Heart right ventricle (tissue), 16 donors: Measurements from ENCODE around the gene COX7A2. TPM values are rescaled to one million over a fixed set of nuclear protein-coding genes. Genes with fewer than 3 reads are reported as not detected.

Experiments
- ATAC-seq, 8 donors: fragments of 200-7000 bp; cut with Tn5 transposase; one replicate each; pipeline ENCODE4 v1.9.1; 2020; ENCODE audit warnings: mild to moderate bottlenecking in 8 of 8, moderate library complexity in 8 of 8, moderate number of reproducible peaks in 1 of 8
- DNase-seq, 2 donors: peaks; one replicate each; pipeline ENCODE4 v3.0.0-alpha.2; 2020
- H3K27ac ChIP-seq, 10 donors: fragments of 200-600 bp; sonication (generic) in 2 of 10; one replicate each; pipeline versions ENCODE4 v1.5.0 to v1.8.0; 2020 to 2022; ENCODE audit warnings: mild to moderate bottlenecking in 3 of 10
- H3K27me3 ChIP-seq, 7 donors: fragments of 200-600 bp; one replicate each; pipeline ENCODE4 v1.8.0; 2021 to 2022; ENCODE audit warnings: mild to moderate bottlenecking in 2 of 7
- H3K36me3 ChIP-seq, 9 donors: fragments of 200-600 bp; sonication (generic) in 1 of 9; one replicate each; pipeline versions ENCODE4 v1.5.0 to v1.8.0; 2020 to 2022; ENCODE audit warnings: mild to moderate bottlenecking in 2 of 9
- H3K4me1 ChIP-seq, 9 donors: fragments of 200-600 bp; sonication (generic) in 1 of 9; one replicate each; pipeline versions ENCODE4 v1.5.0 to v1.8.0; 2020 to 2022; ENCODE audit warnings: mild to moderate bottlenecking in 4 of 9
- H3K4me3 ChIP-seq, 10 donors: fragments of 200-600 bp; sonication (generic) in 2 of 10; one replicate each; pipeline versions ENCODE4 v1.5.0 to v1.8.0; 2020 to 2022; ENCODE audit warnings: mild to moderate bottlenecking in 7 of 10, moderate library complexity in 2 of 10
- H3K9me3 ChIP-seq, 11 donors: fragments of 200-600 bp in 10 of 11; sonication (generic) in 2 of 11; one replicate each; pipeline versions ENCODE4 v1.5.0 to v1.8.0; 2013 to 2022; ENCODE audit warnings: mild to moderate bottlenecking in 2 of 11, control low read depth in 1 of 11, moderate library complexity in 1 of 11
- WGBS, 2 donors: extraction: QIAGEN DNeasy Blood & Tissue Kit; methylation state at CpG; one replicate each; pipeline ENCODE4 v1.1.7; 2013; ENCODE audit warnings: inconsistent platforms in 1 of 2; 5-methylcytosine and 5-hydroxymethylcytosine counted together
- intact Hi-C, 10 donors: fragments of 100-400 bp; cut with DNase I; formaldehyde crosslinking; loops; one replicate each; pipeline versions ENCODE4 v1.11.1 to v1.14.2; 2022
- polyA plus RNA-seq, 2 donors: library from polyadenylated mRNA; stranded (reverse); fragments of 200-250 nt; gene quantifications; one replicate each; pipeline ENCODE4 v1.2.3, GENCODE V29; 2013
- total RNA-seq, 10 donors: library from RNA; stranded (reverse); fragmentation: NEBNext Ultra II Directional in 3 of 10; extraction: Animal tissue kit (Norgen Biotek cat#: 25700) in 3 of 10; gene quantifications; one replicate each; pipeline versions ENCODE4 v1.2.1 to v1.2.4, GENCODE V29; 2021 to 2023
- TF ChIP-seq, protein P1 (sequence below), 9 donors: fragments of 200-600 bp; sonication (generic) in 2 of 9; IDR thresholded peaks; one replicate each; pipeline versions ENCODE4 v1.5.0 to v1.8.0; 2021 to 2022; ENCODE audit warnings: antibody characterized with exemption in 9 of 9, mild to moderate bottlenecking in 5 of 9, moderate library complexity in 1 of 9
- donor health status: Arrhythmogenic right ventricular cardiomyopathy.
- donor health status: ischemic (EF 13 %, LVEDD 7.1; RV severe dilation, severe dysfunction).
- donor health status: healthy with polysubstance abuse.
- donor health status: DM: no; HTN: yes; CAD: no.
- donor health status: DM: no; HTN: no; CAD: no.
- donor health status: ischemic (EF 25% LVEDD 6.9; RV normal size, moderate dysfunction).
- donor health status: ischemic (EF 25% LVEDD 5.7; RV mildly dilated, moderate dysfunction).
- donor health status: healthy.
- donor health status: DM: yes; HTN: yes; CAD: no.
- donor health status: Ischemic cardiomyopathy.
- donor health status: ischemic (EF 35%, LVEDD 5.7; RV mildly dilated, moderate dysfunction).
- donor health status: nonischemic (EF 11% LVEDD 7.7; RV severe dilation, severe dysfunction).
- donor health status: DM: yes; HTN: yes; CAD: no.
- donor health status: PGD.
- donor health status: ischemic (EF 29% LVEDD 5.4; RV normal size, mild dysfunction).
- donor health status: nonischemic (EF 23%, LVEDD 6.1; RV moderate dilation, normal function).

COX7A2 gene
- total and polyA plus RNA-seq, 12 donors, result 661 to 1,205 (median 1,086) TPM

- no peaks in the 10 kb centered on the region for H3K9me3 ChIP-seq
- no peak overlapping the region for H3K27ac ChIP-seq
- intact Hi-C loops, result no loop called here
- H3K4me3 ChIP-seq, result no peak overlapping the region
- H3K4me1 ChIP-seq, result peaks cover 0 to 34% (median 14%) of the 10 kb centered on the region in 9 donors
- 50 to 60% methylated on average over 1 of the region's 1 CpG for WGBS, 2 donors
- DNase-seq, result no peak
- no peaks in the 10 kb centered on the region for H3K27me3 ChIP-seq
- TF ChIP-seq, protein P1, sequence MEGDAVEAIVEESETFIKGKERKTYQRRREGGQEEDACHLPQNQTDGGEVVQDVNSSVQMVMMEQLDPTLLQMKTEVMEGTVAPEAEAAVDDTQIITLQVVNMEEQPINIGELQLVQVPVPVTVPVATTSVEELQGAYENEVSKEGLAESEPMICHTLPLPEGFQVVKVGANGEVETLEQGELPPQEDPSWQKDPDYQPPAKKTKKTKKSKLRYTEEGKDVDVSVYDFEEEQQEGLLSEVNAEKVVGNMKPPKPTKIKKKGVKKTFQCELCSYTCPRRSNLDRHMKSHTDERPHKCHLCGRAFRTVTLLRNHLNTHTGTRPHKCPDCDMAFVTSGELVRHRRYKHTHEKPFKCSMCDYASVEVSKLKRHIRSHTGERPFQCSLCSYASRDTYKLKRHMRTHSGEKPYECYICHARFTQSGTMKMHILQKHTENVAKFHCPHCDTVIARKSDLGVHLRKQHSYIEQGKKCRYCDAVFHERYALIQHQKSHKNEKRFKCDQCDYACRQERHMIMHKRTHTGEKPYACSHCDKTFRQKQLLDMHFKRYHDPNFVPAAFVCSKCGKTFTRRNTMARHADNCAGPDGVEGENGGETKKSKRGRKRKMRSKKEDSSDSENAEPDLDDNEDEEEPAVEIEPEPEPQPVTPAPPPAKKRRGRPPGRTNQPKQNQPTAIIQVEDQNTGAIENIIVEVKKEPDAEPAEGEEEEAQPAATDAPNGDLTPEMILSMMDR (IDR thresholded peaks at IDR 0.05), result no peak
- no peak for ATAC-seq
- H3K36me3 ChIP-seq, result no peaks in the 10 kb centered on the region
These were observed 23.2 kb downstream of the COX7A2 start for GRCh38 chr6:75220357-75220756.

DNA sequence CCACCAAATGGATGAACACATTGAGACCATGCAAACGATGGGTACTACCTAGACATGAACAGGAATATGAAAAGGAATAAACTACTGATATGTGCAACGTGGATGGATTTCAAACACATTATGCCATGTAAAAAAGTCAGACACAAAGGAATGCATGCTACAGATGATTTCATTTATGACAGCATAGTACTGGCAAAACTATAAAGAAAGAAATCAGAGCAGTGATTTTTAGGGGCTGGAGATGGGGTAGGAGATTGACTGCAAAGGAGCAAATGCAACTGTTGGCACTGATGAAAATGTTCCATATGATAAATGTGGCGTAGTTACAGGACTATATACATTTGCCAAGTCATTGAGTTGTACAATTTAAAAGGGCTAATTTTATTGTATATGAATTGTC, 24.3 kb downstream of the COX7A2 start:
- H3K27me3 ChIP-seq, result no peaks in the 10 kb centered on the region
- TF ChIP-seq, protein P1 (IDR thresholded peaks at IDR 0.05), result no peak
- H3K27ac ChIP-seq, result no peak overlapping the region
- no peak overlapping the region for H3K4me3 ChIP-seq
- no peaks in the 10 kb centered on the region for H3K9me3 ChIP-seq
- H3K36me3 ChIP-seq, result no peaks in the 10 kb centered on the region
- WGBS, 2 donors, result 86 to 89% methylated on average over 3 of the region's 3 CpGs
- ATAC-seq, result no peak
- intact Hi-C loops, result loop anchor here in 3 of 10 donors (10.0 kb wide), 2 partner anchors 1364 to 1544 kb away; no protein-coding TSS in a partner anchor
- H3K4me1 ChIP-seq, result peaks cover 0 to 34% (median 14%) of the 10 kb centered on the region in 9 donors
- no peak for DNase-seq

DNA sequence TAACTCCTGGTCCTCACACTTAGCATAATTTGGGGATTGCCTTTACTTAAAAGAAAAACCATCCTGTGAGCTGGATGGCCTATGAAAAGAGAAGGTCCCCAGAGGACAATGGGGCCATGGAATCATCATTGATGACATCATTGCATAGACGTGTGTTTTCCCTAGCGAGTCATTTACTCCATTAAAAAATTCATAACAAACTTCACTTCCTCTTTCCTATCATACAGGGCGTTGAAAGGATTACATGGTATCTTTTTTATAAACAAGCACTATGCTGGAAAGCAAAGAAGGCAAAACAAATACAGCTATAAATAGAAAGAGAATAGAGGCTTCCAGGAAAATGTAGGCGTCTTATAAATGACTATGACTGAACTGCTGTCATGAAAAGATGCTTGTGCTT, 26.4 kb downstream of the COX7A2 start:
- no peak overlapping the region for H3K4me3 ChIP-seq
- intact Hi-C loops, result loop anchor here in 3 of 10 donors (10.0 kb wide), 2 partner anchors 1362 to 1542 kb away; no protein-coding TSS in a partner anchor
- H3K36me3 ChIP-seq, result no peaks in the 10 kb centered on the region
- H3K4me1 ChIP-seq, result peaks cover 0 to 37% (median 14%) of the 10 kb centered on the region in 9 donors
- 7 to 9% methylated on average over 4 of the region's 4 CpGs for WGBS, 2 donors
- H3K27me3 ChIP-seq, result no peaks in the 10 kb centered on the region
- TF ChIP-seq, protein P1 (IDR thresholded peaks at IDR 0.05), result no peak
- peak overlapping the region in 5 of 10 donors; percentile 25 to 66 (median 47) for H3K27ac ChIP-seq
- H3K9me3 ChIP-seq, result no peaks in the 10 kb centered on the region
- DNase-seq (peak in 1 of 2 donors; percentile 47), ATAC-seq (peak; percentile 55 to 89 (median 75))

GRCh38 chr6:75215291-75215690, 28.3 kb downstream of the COX7A2 start:
- peaks cover 0 to 49% (median 14%) of the 10 kb centered on the region in 9 donors for H3K4me1 ChIP-seq
- WGBS, 2 donors, result 48 to 71% methylated on average over 4 of the region's 4 CpGs
- H3K27me3 ChIP-seq, result peaks cover 0 to 11% (median 0%) of the 10 kb centered on the region in 7 donors
- H3K36me3 ChIP-seq, result no peaks in the 10 kb centered on the region
- H3K27ac ChIP-seq, result no peak overlapping the region
- no peaks in the 10 kb centered on the region for H3K9me3 ChIP-seq
- intact Hi-C loops, result loop anchor here in 3 of 10 donors (10.0 kb wide), 2 partner anchors 1360 to 1540 kb away; no protein-coding TSS in a partner anchor
- H3K4me3 ChIP-seq, result no peak overlapping the region
- TF ChIP-seq, protein P1 (IDR thresholded peaks at IDR 0.05), result no peak
- no peak for DNase-seq
- ATAC-seq, result no peak
